Endothelial cell of umbilical vein (primary cell): ENCODE results near the gene FCSK.

ENCODE experiments used
- EZH2 ChIP-seq: IDR thresholded peaks from 2 replicates; pipeline ENCODE4 v1.6.1; 2012; ENCODE audit warnings: borderline replicate concordance, low read depth, mild to moderate bottlenecking, moderate library complexity, low read length, inconsistent platforms; ENCODE audit not compliant: severe bottlenecking
- TF ChIP-seq, protein P1 (sequence below), 2 donors: IDR thresholded peaks; 1 replicate in 1 of 2; 2 replicates in 1 of 2; pipeline ENCODE4 v1.5.1; 2011; ENCODE audit warnings: low read length in 2 of 2, mild to moderate bottlenecking in 2 of 2, moderate library complexity in 2 of 2, control low read depth in 1 of 2, inconsistent platforms in 1 of 2, low read depth in 1 of 2; ENCODE audit not compliant: insufficient read depth in 1 of 2; ENCODE audit errors: extremely low read depth in 1 of 2

DNA sequence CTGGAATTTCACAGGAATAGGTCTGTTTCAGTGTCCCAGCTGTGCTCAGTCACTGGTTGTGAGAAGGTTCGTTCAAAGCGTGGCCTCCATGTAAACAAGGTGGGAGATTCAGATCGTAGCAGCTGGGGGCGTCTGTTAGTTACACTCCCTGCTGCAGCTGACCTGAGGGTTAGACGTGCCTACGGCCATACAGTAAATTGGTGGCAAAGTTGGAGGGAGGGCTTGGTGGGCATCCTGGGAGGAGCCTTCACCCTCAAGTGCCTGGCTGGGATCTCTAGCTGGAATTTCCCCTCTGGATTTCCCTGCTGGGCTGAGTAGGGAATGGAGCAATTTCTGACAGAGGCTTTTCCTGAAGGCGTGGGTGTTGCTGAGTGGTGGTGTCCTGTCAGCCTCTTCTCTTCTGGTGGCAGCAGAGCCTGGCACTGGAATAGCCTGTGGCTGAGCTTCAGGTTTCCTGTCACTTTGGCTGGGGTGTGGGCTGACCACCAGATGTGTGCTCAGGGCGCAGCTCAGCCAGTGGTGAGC is 6.4 kb downstream of the FCSK start:
- TF ChIP-seq, protein P1, sequence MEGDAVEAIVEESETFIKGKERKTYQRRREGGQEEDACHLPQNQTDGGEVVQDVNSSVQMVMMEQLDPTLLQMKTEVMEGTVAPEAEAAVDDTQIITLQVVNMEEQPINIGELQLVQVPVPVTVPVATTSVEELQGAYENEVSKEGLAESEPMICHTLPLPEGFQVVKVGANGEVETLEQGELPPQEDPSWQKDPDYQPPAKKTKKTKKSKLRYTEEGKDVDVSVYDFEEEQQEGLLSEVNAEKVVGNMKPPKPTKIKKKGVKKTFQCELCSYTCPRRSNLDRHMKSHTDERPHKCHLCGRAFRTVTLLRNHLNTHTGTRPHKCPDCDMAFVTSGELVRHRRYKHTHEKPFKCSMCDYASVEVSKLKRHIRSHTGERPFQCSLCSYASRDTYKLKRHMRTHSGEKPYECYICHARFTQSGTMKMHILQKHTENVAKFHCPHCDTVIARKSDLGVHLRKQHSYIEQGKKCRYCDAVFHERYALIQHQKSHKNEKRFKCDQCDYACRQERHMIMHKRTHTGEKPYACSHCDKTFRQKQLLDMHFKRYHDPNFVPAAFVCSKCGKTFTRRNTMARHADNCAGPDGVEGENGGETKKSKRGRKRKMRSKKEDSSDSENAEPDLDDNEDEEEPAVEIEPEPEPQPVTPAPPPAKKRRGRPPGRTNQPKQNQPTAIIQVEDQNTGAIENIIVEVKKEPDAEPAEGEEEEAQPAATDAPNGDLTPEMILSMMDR (IDR thresholded peaks at IDR 0.05; ENCODE audit: extremely low read depth in 1 of 2, insufficient read depth in 1 of 2, low read depth in 1 of 2, low read length in 2 of 2): no peak
- TF ChIP-seq EZH2: no peak
